Adrenal gland (tissue), 5 donors: ENCODE results near the gene JAML.

Experiments used
- CTCF ChIP-seq, 6 experiments: fragments of 450-650 bp in 4 of 6; fragments of 200-600 bp in 2 of 6; sonication (generic) in 1 of 6; IDR thresholded peaks; 1 replicate in 5 of 6; 2 replicates in 1 of 6; pipeline versions ENCODE4 v1.5.1 to v1.8.0; 2016 to 2021; ENCODE audit warnings: antibody characterized with exemption in 6 of 6, mild to moderate bottlenecking in 2 of 6, moderate library complexity in 1 of 6
- POLR2A ChIP-seq, 2 donors: fragments of 450-650 bp; IDR thresholded peaks; one replicate each; pipeline ENCODE4 v1.6.1; 2017; ENCODE audit warnings: antibody characterized with exemption in 2 of 2, mild to moderate bottlenecking in 2 of 2, moderate library complexity in 1 of 2
- donor health status: DM: no; HTN: no; CAD: no.

- TF ChIP-seq POLR2A (IDR thresholded peaks at IDR 0.05) (no peak), CTCF (IDR thresholded peaks at IDR 0.05) (no peak)
Observed at GRCh38 chr11:118233850-118234249, 9.0 kb upstream of the JAML start.
